IPS-15b (cell line): ENCODE measurements around the gene LIFR.

Experiments
- H3K27me3 ChIP-seq: one replicate; pipeline ENCODE4 v1.6.1; 2013; ENCODE audit warnings: low read length; ENCODE audit not compliant: control insufficient read depth, insufficient read depth
- H3K36me3 ChIP-seq: one replicate; pipeline ENCODE4 v1.6.1; 2013; ENCODE audit warnings: low read length; ENCODE audit not compliant: control insufficient read depth, insufficient read depth
- H3K4me1 ChIP-seq: one replicate; pipeline ENCODE4 v1.6.1; 2013; ENCODE audit warnings: mild to moderate bottlenecking, low read length; ENCODE audit not compliant: control insufficient read depth, insufficient read depth
- H3K4me3 ChIP-seq: one replicate; pipeline ENCODE4 v1.5.1; 2013; ENCODE audit warnings: low read depth, low read length
- H3K9ac ChIP-seq: one replicate; pipeline ENCODE4 v1.6.1; 2013; ENCODE audit warnings: low read depth, mild to moderate bottlenecking, low read length
- H3K9me3 ChIP-seq: one replicate; pipeline ENCODE4 v1.6.1; 2013; ENCODE audit warnings: mild to moderate bottlenecking, low read length; ENCODE audit not compliant: control insufficient read depth, insufficient read depth

The LIFR gene

DNA sequence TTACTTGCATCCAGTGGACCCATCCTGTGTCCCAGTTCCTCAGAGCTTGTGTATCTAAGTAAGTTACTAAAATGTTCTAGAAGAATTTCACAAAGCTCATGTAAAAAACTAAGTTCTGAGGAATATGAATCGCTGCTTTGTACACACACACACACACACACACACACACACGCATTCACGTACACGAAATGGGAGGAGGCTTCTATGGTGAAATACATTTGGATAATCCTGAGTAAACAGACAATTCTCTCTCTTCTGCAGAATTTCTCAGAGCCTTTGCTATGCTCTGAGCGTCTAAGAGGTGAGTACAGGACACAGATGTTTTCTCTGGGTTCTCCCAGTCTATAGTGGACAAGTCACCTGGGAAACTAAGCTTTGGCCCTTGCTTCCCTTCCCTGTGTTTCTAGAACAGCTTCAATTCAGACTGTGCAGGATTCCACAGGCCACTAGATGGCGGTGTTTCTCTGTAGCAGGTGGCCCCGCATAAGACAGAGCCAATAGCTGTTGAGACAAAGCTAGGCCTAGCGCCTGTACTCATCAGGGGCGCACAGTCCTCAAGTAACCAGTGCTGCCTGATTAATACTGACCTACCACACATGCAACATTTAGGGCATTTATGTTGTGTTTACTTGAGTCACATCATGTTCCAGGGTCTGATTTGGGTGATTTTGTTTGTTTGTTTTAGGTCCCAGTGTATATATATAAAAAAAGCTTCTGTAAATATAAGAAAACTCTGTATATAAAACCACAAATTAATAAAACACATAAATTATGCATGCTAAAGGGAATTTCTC is 114.8 kb downstream of the LIFR start:
- no peaks in the 10 kb centered on the region for H3K9me3 ChIP-seq
- H3K9ac ChIP-seq, result no peak overlapping the region
- no peaks in the 10 kb centered on the region for H3K4me1 ChIP-seq

DNA sequence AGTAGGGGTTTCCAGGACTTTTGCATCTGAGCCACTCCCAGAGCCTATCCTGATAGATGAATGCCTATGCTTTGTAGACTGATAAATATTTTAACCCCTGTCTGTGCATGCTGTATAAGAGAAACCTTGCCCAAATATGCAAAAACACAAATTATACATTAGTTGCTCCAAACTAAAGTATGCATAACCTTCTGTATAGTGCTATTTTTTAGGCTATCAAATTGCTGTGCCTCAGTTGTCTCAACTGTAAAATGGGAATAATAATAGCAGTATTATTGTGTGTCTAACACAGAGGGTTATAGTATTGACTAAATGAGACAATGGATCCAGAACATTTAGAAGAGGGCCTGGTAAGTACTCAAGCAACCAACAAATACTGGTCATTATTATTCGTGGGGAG is 117.7 kb downstream of the LIFR start:
- no peaks in the 10 kb centered on the region for H3K9me3 ChIP-seq
- H3K36me3 ChIP-seq, result no peaks in the 10 kb centered on the region
- H3K4me3 ChIP-seq, result no peak overlapping the region
- H3K4me1 ChIP-seq, result no peaks in the 10 kb centered on the region
- H3K27me3 ChIP-seq, result no peaks in the 10 kb centered on the region
- no peak overlapping the region for H3K9ac ChIP-seq

More for the DNA sequence above, 114.8 kb downstream of the LIFR start:
- no peak overlapping the region for H3K4me3 ChIP-seq
- no peaks in the 10 kb centered on the region for H3K27me3 ChIP-seq
- no peaks in the 10 kb centered on the region for H3K36me3 ChIP-seq

DNA sequence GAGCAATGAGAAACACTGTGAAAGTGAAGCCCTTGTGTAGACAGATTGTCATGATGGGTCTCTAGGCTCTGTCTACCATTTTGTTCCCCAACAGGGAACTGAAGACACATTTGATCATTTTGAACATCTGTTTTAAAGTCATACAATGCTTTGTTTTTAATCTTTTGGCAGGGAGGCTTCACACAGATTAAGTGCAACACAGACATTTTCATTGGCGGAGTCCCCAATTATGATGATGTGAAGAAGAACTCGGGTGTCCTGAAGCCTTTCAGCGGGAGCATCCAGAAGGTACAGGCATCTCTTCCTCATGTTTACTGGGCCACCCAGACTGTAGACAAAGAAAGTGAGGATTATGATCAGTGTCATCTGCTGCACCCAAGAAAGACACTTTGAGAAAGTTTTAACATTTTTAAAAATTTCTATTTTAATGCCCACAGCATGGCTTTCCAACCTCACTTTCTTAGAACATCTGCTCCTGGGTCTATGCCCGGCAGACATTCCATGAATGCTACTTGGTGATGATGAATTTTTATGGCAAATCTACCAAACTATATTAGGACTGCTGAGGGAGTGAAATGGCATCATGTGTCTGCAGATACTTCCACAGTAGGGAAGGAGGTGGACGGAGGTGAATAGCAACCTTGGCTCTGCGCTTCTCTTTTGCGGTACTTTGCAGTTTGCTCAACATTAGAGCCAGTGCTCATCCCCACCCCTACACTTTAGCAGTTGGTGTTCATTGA is 121.3 kb downstream of the LIFR start:
- H3K4me1 ChIP-seq, result no peaks in the 10 kb centered on the region
- H3K9me3 ChIP-seq, result no peaks in the 10 kb centered on the region
- no peaks in the 10 kb centered on the region for H3K27me3 ChIP-seq
- no peak overlapping the region for H3K9ac ChIP-seq
- H3K4me3 ChIP-seq, result no peak overlapping the region
- no peaks in the 10 kb centered on the region for H3K36me3 ChIP-seq

- Histone ChIP-seq H3K9me3 (no peaks in the 10 kb centered on the region), H3K9ac (no peak overlapping the region), H3K4me1 (no peaks in the 10 kb centered on the region), H3K27me3 (no peaks in the 10 kb centered on the region), H3K4me3 (no peak overlapping the region), H3K36me3 (no peaks in the 10 kb centered on the region)
These were observed 123.1 kb downstream of the LIFR start for GRCh38 chr5:38433160-38433861.

GRCh38 chr5:38431242-38431853 is 125.1 kb downstream of the LIFR start:
- H3K4me3 ChIP-seq, result no peak overlapping the region
- H3K27me3 ChIP-seq, result no peaks in the 10 kb centered on the region
- H3K9ac ChIP-seq, result no peak overlapping the region
- H3K9me3 ChIP-seq, result no peaks in the 10 kb centered on the region
- no peaks in the 10 kb centered on the region for H3K4me1 ChIP-seq
- H3K36me3 ChIP-seq, result no peaks in the 10 kb centered on the region

DNA sequence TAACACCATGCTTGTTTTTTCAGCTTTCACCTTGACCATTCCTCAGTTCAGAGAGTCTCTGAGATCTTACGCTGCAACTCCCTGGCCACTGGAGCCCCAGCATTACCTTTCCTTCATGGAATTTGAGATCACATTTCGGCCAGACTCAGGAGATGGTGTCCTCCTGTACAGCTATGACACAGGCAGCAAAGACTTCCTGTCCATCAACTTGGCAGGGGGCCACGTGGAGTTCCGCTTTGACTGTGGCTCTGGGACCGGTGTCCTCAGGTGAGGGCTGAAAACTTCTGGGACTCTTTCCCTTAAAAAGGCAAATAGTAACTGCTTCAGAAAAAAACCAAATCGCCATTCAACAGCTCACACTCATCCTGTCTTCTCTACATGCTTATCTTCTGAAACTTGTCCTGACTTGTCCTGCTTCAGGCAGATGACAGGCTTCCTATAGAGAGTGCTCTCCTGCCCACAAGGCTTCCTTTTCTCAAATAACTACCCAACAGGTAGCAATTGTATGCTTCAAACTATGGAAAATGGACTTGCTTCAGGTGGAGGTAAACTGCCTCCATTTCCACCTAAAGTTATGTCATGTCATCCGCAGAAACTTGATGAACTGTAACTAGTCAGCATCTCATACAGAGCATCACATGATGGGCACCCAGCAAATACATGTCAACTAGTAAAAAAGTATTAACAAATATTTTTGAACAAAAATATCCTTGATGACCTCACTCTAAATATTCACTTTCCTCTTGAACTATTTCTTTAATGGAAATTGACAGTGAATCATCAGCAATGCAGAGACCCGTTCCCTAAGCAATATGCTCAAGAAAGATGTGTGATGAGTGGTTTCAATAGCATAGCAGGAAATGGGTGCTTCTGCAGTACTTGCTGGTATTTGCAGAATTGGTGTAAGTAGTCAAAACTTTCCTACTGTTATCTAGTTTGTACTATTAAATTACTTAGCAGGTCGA is 129.2 kb downstream of the LIFR start:
- no peaks in the 10 kb centered on the region for H3K36me3 ChIP-seq
- no peaks in the 10 kb centered on the region for H3K4me1 ChIP-seq
- no peak overlapping the region for H3K9ac ChIP-seq
- no peak overlapping the region for H3K4me3 ChIP-seq
- H3K27me3 ChIP-seq, result no peaks in the 10 kb centered on the region
- H3K9me3 ChIP-seq, result no peaks in the 10 kb centered on the region

- Histone ChIP-seq H3K27me3 (no peaks in the 10 kb centered on the region), H3K36me3 (no peaks in the 10 kb centered on the region), H3K9me3 (no peaks in the 10 kb centered on the region), H3K9ac (no peak overlapping the region), H3K4me1 (no peaks in the 10 kb centered on the region), H3K4me3 (no peak overlapping the region)
These were observed 130.0 kb downstream of the LIFR start for GRCh38 chr5:38426490-38426889.
